ENCODE data around the gene TRAPPC13. TPM values are rescaled to one million over a fixed set of nuclear protein-coding genes. Genes with fewer than 3 reads are reported as not detected.

The TRAPPC13 gene
- total and polyA plus RNA-seq, 7 donors: 10.8 to 19.6 (median 12.7) TPM

- Histone ChIP-seq H3K36me3 (ENCODE audit: insufficient read depth in 1 of 2, low read depth in 1 of 2) (peaks cover 0 to 24% of the 10 kb centered on the region in 2 donors), H3K27ac (no peak overlapping the region), H3K9me3 (no peaks in the 10 kb centered on the region), H3K27me3 (ENCODE audit: insufficient read depth in 3 of 3, low read length in 2 of 3) (no peaks in the 10 kb centered on the region), H3K4me3 (no peak overlapping the region), H3K4me1 (peaks cover 5% of the 10 kb centered on the region)
- 94 to 97% (median 97%) methylated on average over 3 of the region's 3 CpGs for WGBS, 3 donors
- no peak for DNase-seq
- ATAC-seq: no peak
- intact Hi-C loops (cut with DNase I): no loop called here
- TF ChIP-seq CTCF (IDR thresholded peaks at IDR 0.05): no peak
Measured at GRCh38 chr5:65702036-65702435, 77.2 kb downstream of the TRAPPC13 start.

GRCh38 chr5:65704621-65705239 is 79.9 kb downstream of the TRAPPC13 start:
- Histone ChIP-seq H3K9me3 (no peaks in the 10 kb centered on the region), H3K27me3 (ENCODE audit: insufficient read depth in 3 of 3, low read length in 2 of 3) (no peaks in the 10 kb centered on the region), H3K27ac (no peak overlapping the region), H3K4me3 (no peak overlapping the region), H3K36me3 (ENCODE audit: insufficient read depth in 1 of 2, low read depth in 1 of 2) (peaks cover 0 to 28% of the 10 kb centered on the region in 2 donors), H3K4me1 (no peaks in the 10 kb centered on the region)
- no peak for TF ChIP-seq CTCF (IDR thresholded peaks at IDR 0.05)
- intact Hi-C loops (cut with DNase I): no loop called here
- DNase-seq (no peak), ATAC-seq (no peak)
- WGBS, 3 donors: 81 to 88% (median 87%) methylated on average over 2 of the region's 2 CpGs

GRCh38 chr5:65707663-65708062 is 82.8 kb downstream of the TRAPPC13 start:
- Histone ChIP-seq H3K4me1 (no peaks in the 10 kb centered on the region), H3K27ac (no peak overlapping the region), H3K36me3 (ENCODE audit: insufficient read depth in 1 of 2, low read depth in 1 of 2) (peaks cover 0 to 37% of the 10 kb centered on the region in 2 donors), H3K27me3 (ENCODE audit: insufficient read depth in 3 of 3, low read length in 2 of 3) (no peaks in the 10 kb centered on the region), H3K9me3 (no peaks in the 10 kb centered on the region), H3K4me3 (no peak overlapping the region)
- DNase-seq (no peak), ATAC-seq (no peak)
- WGBS, 3 donors: 92 to 97% (median 95%) methylated on average over 4 of the region's 4 CpGs
- intact Hi-C loops (cut with DNase I): no loop called here
- TF ChIP-seq CTCF (IDR thresholded peaks at IDR 0.05): no peak

- no peak for DNase-seq
- Histone ChIP-seq H3K27me3 (ENCODE audit: insufficient read depth in 3 of 3, low read length in 2 of 3) (no peaks in the 10 kb centered on the region), H3K4me1 (no peaks in the 10 kb centered on the region), H3K36me3 (ENCODE audit: insufficient read depth in 1 of 2, low read depth in 1 of 2) (peaks cover 0 to 35% of the 10 kb centered on the region in 2 donors), H3K4me3 (no peak overlapping the region), H3K9me3 (no peaks in the 10 kb centered on the region), H3K27ac (no peak overlapping the region)
- no peak for TF ChIP-seq CTCF (IDR thresholded peaks at IDR 0.05)
- 96 to 98% (median 98%) methylated on average over 4 of the region's 4 CpGs for WGBS, 3 donors
- intact Hi-C loops (cut with DNase I): no loop called here
- no peak for ATAC-seq
Measured at GRCh38 chr5:65708145-65708544, 83.3 kb downstream of the TRAPPC13 start.

Other genes starting within 250 kb of the TRAPPC13 start
- under 1 TPM; 0.24 to 0.59 (median 0.30) TPM for gene ADAMTS6, start 143.1 kb upstream of the TRAPPC13 start, total RNA-seq
- gene ADAMTS6, start 143.1 kb upstream of the TRAPPC13 start, polyA plus RNA-seq: under 1 TPM; 0.06 to 0.17 (median 0.08) TPM
- gene CENPK, start 61.9 kb upstream of the TRAPPC13 start, total RNA-seq: under 1 TPM in 2 of 4 donors, not detected in 2; 0.40 to 0.57 TPM
- gene CENPK, start 61.9 kb upstream of the TRAPPC13 start, polyA plus RNA-seq: under 1 TPM; 0.10 to 0.48 (median 0.40) TPM
- 10 to 100 TPM; 11.0 to 19.4 (median 13.5) TPM for gene PPWD1, start 61.7 kb upstream of the TRAPPC13 start, total RNA-seq
- gene PPWD1, start 61.7 kb upstream of the TRAPPC13 start, polyA plus RNA-seq: 10 to 100 TPM; 11.4 to 17.1 (median 14.3) TPM
- gene TRIM23, start 694 bp upstream of the TRAPPC13 start, total RNA-seq: 10 to 100 TPM; 16.1 to 22.8 (median 20.9) TPM
- gene TRIM23, start 694 bp upstream of the TRAPPC13 start, polyA plus RNA-seq: 10 to 100 TPM in 1 of 3 donors, 1 to 10 TPM in 2; 7.2 to 21.5 (median 7.7) TPM
- 1 to 10 TPM in 3 of 4 donors, under 1 TPM in 1; 0.94 to 2.5 (median 1.7) TPM for gene SHLD3, start within 50 bp of the TRAPPC13 start, total RNA-seq
- gene SHLD3, start within 50 bp of the TRAPPC13 start, polyA plus RNA-seq: 1 to 10 TPM; 3.4 to 6.5 (median 3.7) TPM
- 1 to 10 TPM; 3.6 to 7.6 (median 4.1) TPM for gene SGTB, start 97.1 kb downstream of the TRAPPC13 start, total RNA-seq
- gene SGTB, start 97.1 kb downstream of the TRAPPC13 start, polyA plus RNA-seq: 1 to 10 TPM in 2 of 3 donors, under 1 TPM in 1; 0.91 to 4.0 (median 1.9) TPM
- gene NLN, start 97.2 kb downstream of the TRAPPC13 start, total RNA-seq: 10 to 100 TPM; 31.4 to 69.9 (median 45.1) TPM
- 10 to 100 TPM in 2 of 3 donors, 1 to 10 TPM in 1; 9.8 to 22.9 (median 11.4) TPM for gene NLN, start 97.2 kb downstream of the TRAPPC13 start, polyA plus RNA-seq